IPS-18c (cell line): ENCODE results near the gene ELMOD3.
"Not testable (repeated sequence)": the region's sequence is repeated elsewhere in the genome, so short reads cannot be mapped to it uniquely, and the experiment has no call there.

ENCODE experiments used
- H3K4me3 ChIP-seq: 2 replicates; pipeline ENCODE4 v1.7.0; 2013; ENCODE audit warnings: low read depth, mild to moderate bottlenecking, low read length, moderate library complexity; ENCODE audit not compliant: insufficient read depth
- H3K9me3 ChIP-seq: one replicate; pipeline ENCODE4 v1.6.1; 2013; ENCODE audit warnings: mild to moderate bottlenecking, low read length, moderate library complexity; ENCODE audit not compliant: control insufficient read depth, insufficient read depth

The ELMOD3 gene

DNA sequence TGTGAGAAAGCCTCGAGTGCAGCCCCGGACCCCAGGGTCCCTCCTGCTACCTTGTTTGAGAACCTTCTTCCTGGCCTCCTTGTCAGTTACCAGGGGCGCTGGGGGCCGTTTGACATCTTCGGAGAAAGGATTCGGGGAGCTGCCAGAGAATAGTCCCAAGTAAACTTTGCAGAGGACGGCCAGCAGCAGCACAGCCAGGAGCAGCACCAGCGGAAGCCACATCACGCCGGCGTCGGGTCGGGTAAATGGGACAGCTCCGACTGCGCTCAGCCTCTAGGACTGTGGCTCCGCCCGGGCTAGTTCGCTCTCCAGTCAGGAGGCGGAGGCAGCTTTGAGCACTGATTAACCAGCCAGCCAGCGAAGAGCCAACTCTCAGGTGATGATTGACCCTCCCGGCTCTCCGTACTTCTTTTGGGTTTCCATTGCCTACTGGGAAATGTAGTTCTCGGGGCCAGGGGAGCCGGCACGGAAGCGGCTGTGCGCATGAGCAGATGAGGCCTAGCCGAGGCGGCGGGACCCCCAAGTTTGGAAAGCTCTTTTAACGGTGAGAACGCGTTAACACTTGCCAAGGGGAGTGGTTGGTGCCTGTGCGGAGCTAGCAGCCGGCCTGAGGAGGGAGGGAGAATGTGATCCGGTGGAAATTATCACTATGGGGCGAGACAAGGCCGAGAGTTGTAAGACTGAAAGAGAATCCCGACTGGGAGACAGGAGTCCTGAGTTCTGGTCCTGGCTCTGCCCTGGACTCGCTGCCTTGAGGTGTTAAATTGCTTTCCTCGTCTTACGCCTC, at the start of gene ELMOD3, which contains the start of gene RETSAT:
Gene ELMOD3, plus strand, starts transcription at position 484 of the 787 bp plus-strand sequence. CDS start 2,430 bp downstream, outside the sequence.
Gene RETSAT, minus strand, starts transcription at position 243 of the 787 bp plus-strand sequence. Its CDS starts 21 bp downstream, at position 222.
- H3K9me3 ChIP-seq = no peaks in the 10 kb centered on the region
- H3K4me3 ChIP-seq = peak within 1 kb of the TSS; percentile 87

DNA sequence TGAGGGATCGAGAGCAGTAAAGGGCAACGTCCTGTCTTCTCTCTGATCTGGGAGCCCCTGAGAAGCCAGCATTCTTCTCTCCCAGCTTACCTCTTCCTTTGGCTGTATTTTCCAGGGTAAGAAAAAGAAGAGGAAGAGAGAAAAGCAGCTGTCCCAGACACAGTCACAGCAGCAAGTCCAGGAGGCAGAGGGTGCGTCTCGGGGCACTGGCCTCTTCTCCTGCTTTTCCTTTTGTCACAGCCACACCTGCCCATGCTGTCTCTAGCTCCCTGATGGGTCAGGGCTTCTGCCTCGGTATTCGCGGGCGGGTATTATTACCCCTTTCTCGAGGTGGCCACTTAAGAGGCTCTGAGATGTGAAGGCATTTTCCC, 47.1 kb upstream of the ELMOD3 start:
- no peak overlapping the region for H3K4me3 ChIP-seq
- peaks cover 4% of the 10 kb centered on the region for H3K9me3 ChIP-seq

DNA sequence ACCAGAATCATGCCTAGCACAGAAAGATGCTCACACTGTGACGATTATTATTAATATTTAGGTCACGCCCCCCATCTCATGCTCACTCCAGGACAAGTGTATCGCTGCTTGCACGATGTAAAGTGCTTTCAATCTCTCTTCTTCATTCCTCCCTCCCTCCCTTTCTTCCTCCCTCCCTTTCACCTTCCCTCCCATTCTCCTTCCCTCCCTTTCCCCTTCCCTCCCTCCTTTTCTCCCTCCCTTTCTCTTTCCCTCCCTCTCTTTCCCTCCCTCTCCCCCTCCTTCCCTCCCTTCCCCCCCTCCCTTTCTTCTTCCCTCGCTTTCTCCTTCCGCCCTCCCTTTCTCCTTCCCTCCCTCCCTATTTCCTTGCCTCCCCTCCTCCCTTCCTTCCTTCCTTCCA, 46.4 kb upstream of the ELMOD3 start:
- no peak overlapping the region for H3K4me3 ChIP-seq

DNA sequence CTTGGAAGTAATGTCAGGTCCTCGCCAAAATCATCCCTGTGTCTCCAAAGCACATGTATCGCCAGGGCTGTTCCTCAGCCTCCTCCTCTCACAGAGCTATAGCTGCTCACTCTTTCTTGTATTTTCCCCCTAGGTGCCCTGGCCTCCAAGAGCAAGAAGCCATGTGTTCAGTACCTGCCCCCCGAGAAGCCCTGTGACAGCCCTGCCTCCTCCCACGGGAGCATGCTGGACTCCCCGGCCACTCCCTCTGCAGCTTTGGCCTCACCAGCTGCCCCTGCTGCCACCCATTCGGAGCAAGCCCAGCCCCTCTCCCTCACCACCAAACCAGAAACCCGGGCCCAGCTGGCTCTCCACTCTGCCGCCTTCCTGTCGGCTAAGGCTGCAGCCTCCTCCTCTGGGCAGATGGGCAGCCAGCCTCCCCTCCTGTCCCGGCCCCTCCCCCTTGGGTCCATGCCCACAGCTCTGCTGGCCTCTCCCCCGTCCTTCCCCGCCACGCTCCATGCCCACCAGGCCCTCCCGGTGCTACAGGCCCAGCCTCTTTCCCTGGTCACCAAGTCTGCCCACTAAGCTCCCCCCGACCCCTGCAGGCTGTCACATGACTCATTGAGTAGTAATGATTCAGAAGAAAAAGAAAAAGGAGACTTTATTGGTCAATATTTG, 45.5 kb upstream of the ELMOD3 start:
- H3K4me3 ChIP-seq = no peak overlapping the region
- peaks cover 4% of the 10 kb centered on the region for H3K9me3 ChIP-seq

More for the DNA sequence above, 46.4 kb upstream of the ELMOD3 start:
- peaks cover 4% of the 10 kb centered on the region for H3K9me3 ChIP-seq

DNA sequence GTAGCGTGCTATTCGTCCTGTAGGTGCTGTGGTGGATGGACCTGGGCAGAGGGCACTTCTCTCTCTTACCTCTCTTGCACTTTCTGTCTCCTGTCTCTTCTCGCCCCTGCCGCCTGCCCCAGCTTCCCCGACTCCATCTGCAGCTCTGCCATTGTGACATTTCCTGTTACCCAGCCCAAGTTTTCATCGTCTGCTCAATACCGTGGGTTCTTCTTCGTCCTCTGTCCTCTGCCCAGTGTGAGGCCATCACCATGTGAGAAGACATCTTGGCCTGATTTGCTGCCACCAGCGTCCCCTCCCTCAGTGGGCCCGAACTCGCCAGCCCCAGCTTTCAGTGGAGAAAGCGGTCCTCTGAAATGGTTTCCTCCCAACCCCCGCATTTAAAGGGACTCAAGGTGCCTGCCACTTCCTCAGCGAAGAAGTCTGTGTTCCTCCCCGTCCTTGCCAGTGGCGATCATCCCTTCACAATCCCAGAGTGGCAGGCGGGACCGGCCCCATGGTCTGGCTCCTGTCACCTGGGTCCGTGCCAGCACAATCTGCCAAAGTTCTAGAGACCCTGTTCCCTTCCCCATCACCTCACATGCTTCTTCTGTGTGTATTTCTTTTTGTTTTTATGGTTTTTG, 44.8 kb upstream of the ELMOD3 start:
- no peak overlapping the region for H3K4me3 ChIP-seq
- peaks cover 2% of the 10 kb centered on the region for H3K9me3 ChIP-seq

DNA sequence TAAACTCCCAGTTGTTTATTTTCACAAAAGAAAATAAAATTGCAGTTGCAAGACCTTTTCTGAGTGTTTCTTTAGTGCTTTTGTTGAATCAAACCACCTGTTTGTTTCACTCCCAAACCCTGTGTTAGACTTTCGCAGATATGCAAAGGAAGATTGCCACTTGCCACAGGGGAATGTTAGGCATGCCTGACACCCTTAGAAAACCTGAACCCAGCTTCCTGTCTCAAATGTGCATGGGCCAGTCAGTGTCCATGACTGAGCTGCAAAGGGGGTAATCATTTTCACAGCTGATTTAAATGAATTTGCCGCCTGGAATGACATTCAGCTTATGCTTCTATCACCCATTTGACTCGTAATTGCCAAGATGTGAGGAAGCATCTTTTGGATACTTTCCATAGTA, 44.2 kb upstream of the ELMOD3 start:
- Histone ChIP-seq H3K9me3 (peaks cover 2% of the 10 kb centered on the region), H3K4me3 (no peak overlapping the region)

DNA sequence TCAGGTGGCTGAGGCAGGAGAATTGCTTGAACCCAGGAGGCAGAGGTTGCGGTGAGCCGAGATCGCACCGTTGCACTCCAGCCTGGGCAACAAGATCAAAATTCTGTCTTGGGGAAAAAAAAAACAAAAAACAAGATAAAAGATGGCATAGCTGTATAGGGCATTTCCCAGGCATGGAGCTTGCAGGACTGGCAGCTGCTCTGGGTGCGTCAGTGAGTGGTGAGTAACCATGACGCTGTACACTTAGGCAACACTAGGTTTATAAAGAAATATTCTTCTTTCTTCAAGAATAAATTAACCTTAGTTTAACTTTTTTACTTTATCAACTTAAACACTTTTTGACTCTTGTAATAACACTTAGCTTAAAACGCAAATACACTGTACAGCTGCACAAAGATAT, 42.2 kb upstream of the ELMOD3 start:
- Histone ChIP-seq H3K4me3 (no peak overlapping the region), H3K9me3 (peaks cover 2% of the 10 kb centered on the region)

DNA sequence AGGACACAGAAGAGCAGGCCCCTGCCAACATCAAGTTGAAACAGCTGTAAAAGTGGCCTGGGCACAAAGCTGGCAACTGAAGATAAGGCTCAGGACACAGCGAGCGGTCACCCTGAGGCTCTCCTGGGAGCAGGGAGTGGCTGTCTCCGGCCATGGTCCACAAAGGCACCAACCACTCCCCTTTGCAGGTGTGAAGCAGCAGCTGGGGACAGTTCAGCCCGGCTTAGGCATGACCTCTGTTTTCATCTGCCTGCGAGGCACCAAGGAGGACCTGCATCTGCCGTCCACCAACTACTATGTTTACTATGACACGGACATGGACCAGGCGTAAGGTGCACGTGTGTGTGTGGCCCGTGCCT, 39.7 kb upstream of the ELMOD3 start:
- Histone ChIP-seq H3K4me3 (no peak overlapping the region), H3K9me3 (no peaks in the 10 kb centered on the region)

DNA sequence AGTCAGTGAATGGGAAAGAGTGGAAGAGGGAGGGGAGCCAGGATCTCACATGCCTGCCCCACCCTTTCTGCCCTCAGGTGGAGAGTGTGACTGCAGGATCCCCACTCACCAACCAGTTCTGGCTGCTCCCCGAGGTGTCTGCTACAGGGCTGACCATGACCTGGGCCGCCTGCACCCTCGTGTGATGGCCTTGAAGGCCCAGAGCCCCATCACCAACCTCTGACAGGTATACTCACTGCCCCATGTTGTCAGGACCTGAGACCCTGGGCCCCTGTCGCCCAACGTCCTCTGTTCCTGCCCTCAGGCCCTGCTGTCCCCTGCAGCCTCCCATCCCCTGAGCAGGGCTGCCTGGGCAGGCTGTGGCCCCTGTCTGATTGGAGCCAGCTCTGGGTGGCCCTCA, 38.6 kb upstream of the ELMOD3 start:
- H3K4me3 ChIP-seq, H3K9me3 ChIP-seq: not testable (repeated sequence)

DNA sequence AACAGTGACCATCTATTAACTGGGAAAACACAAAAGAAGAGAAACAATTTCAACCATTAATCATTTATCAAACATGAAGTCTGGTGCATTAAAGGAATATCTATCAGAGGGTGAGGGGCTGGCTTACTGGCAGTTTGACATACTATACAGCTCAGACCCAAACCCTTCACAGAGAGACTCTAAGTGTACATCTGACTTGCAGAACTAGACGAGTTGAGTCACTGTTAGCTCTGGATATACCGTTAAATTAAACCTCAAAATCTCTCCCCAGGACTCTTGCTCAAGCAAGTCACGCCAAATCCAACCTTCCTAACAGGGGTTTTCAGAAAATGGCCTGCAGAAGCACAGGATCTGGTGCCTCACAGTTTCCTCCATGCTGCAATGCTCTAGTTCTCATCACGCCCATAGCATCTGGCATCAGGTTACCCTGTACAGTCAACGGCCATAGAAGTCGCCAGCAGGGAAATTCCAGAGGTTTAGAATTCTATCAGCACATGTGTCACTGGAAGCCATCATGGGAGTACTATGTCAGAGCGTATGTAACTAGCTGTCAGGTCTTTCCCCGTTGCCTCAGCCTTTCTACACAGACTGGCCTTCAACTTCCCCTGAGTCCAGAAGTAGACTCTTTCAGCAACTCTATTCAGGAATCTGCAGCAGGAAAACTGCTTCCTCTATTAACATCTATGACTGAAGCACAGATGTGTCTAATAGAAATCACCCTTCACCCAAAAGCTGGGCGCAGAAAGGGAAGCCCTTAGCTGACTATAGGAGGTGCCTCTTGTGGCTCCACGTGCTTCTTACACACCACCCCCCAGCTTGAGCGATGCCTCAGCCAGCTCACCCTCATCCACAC, 36.1 kb upstream of the ELMOD3 start:
- Histone ChIP-seq H3K9me3 (no peaks in the 10 kb centered on the region), H3K4me3 (no peak overlapping the region)

DNA sequence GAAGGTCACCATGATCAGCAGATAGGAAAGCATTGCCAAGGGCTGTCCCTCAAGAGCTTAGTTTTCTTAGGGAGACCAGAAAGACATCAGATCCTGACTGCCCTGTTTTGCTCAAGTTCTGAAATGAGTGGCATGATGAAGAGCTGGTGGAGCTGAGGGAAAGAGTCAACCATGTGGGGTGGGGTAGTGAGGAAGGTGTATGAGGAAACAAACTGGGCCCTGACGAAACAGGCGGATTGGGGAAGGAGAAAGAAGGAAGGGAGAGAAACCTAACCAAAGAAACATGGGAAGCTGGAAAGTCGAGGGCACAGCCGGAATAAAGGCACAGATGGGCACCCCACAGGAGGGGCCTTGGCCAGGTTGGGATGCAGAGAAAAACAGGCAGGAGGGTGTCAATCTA, 34.8 kb upstream of the ELMOD3 start:
- Histone ChIP-seq H3K4me3 (no peak overlapping the region), H3K9me3 (no peaks in the 10 kb centered on the region)

DNA sequence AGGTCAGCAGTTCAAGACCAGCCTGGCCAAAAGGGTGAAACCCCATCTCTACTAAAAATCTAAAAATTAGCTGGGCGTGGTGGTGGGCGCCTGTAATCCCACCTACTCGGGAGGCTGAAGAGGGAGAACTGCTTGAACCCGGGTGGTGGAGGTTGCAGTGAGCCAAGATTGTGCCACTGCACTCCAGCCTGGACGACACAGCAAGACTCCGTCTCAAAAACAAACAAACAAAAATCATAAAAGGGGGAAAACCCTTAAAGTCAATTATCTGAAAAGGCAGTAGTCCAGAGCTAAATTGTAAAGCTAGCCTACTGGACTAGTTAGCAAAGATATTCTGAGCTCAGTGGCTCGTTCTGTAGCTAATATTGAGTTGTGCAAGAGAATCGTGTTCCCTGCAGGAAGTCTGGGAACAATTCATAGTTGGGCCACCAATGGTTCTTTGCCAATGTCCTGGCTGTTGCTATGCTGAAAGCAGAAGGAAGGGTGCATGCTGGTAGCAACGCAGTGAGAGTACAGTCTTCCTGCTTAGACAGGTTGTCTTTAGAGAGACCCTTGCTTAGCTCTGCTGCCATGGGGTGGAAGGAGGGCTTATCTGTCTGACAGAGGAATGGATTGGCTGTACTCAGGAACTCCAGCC, 31.1 kb upstream of the ELMOD3 start:
- H3K4me3 ChIP-seq = no peak overlapping the region
- H3K9me3 ChIP-seq = no peaks in the 10 kb centered on the region

DNA sequence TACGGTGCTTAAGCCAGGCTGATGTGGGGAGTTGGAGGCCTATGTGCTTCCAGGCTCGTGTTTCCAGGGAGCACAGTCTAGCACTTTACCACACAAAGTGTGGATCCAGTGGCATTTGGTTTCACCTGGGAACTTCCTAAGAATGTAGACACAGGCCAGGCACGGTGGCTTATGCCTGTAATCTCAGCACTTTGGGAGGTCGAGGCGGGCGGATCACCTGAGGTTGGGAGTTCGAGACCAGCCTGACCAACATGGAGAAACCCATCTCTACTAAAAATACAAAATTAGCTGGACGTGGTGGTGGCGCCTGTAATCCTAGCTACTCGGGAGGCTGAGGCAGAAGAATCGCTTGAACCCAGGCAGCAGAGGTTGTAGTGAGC, 30.6 kb upstream of the ELMOD3 start:
- H3K9me3 ChIP-seq, H3K4me3 ChIP-seq: not testable (repeated sequence)

DNA sequence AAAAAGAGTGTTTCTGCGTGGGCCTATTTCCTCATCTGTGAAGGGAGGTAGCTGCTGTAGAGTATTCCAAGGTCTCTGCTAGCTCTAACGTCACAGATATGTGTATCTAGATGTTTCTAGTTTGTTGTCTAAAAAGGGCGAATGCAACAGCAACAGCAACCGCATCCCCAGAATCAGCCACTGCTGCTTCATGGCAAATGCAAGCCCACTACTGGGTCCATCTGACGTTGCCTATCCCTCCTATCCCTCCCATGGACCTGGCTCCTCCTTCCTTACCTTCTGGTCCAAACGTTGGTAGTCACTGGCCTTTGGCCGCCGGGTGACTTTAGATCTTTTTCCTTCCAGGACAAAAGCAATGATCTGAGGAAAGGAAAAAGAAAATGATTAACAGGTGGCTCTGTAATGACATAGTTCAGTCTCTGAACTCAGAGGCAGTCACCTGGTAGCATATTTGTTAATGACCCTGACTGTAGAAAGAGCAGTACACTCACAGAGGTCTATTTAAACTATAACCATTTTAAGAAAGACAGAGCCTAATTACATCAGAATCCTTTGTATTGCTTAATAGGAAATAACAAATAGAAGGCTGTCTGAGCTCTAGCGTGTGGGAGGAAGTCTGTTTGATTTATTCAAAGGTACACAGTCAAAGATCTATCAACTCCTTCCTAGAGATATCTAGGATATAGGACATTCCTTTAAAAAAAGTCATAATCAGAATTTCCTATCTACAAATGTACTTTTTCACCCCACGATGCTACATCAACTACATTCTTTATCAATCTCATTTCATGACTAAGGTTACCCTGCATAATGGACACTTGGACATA, 29.7 kb upstream of the ELMOD3 start:
- no peaks in the 10 kb centered on the region for H3K9me3 ChIP-seq
- H3K4me3 ChIP-seq = no peak overlapping the region

DNA sequence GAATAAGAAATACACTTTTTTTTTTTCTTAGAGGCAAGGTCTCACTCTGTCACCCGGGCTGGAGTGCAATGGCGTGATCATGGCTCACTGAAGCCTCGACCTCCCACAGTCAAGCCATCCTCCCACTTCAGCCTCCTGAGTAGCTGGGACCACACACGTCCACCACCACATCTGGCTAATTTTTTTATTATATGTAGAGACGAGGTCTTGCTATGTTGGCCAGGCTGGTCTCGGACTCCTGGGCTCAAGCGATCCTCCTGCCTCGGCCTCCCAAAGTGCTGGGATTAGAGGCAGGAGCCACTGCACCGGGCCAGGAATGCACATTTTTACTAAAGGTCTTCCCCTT, 29.1 kb upstream of the ELMOD3 start:
- Histone ChIP-seq H3K4me3 (no peak overlapping the region), H3K9me3 (no peaks in the 10 kb centered on the region)

DNA sequence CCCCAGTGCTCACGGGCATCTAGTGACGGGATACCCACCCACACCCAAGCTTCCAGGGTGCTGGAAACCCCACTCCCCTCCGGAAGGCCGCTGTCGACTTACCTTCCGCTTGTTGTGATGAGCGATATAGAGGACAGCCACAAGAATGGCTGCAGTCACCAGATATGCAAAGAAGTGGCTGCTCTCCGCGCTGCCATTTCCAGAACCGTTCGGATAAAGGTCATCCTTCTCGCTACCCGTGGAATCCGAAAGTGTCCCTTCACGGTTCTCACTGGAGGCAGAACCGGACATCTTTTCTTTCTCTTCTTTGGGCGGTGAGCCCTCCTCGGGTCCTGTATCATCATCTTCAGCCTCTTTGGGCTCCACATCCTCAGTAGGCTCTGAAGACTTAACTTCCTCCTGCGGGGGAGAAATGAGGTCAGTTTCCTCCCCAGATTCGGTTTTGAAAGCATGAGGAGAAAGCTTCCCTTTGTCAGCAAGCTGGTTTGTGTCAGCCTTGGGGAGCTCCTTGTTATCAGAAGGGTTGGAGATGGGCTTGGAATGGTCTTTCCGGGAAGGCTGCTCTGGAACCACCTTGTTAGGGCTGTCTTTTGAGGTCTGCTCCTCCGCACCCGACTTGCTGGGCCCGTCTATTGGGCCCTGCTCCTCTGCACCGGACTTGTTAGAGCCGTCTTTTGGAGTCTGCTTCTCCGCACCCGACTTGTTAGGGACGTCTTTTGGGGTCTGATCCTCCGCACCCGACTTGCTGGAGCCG, 28.0 kb upstream of the ELMOD3 start:
- Histone ChIP-seq H3K4me3 (peak overlapping the region; percentile 94), H3K9me3 (no peaks in the 10 kb centered on the region)
